CD14-positive monocyte (primary cell): ENCODE results near the gene SLC26A11. TPM values are rescaled to one million over a fixed set of nuclear protein-coding genes. Genes with fewer than 3 reads are reported as not detected.
A peak's percentile ranks its signal among the peaks of the same experiment; 100 is the strongest.

ENCODE experiments used
- DNase-seq, 3 donors: peaks; one replicate each; pipeline ENCODE4 v3.0.0-alpha.2; 2011 to 2022
- H2AFZ ChIP-seq: 2 replicates; pipeline ENCODE4 v1.6.0; 2012; ENCODE audit warnings: mild to moderate bottlenecking, low read depth, low read length, inconsistent platforms; ENCODE audit not compliant: insufficient read depth, poor library complexity, severe bottlenecking
- H3K27ac ChIP-seq, 2 donors: 1 replicate in 1 of 2; 2 replicates in 1 of 2; pipeline ENCODE4 v1.5.1; 2012 to 2013; ENCODE audit warnings: low read length in 2 of 2, control low read depth in 1 of 2, inconsistent platforms in 1 of 2, low read depth in 1 of 2, mild to moderate bottlenecking in 1 of 2
- H3K27me3 ChIP-seq, 2 donors: one replicate each; pipeline versions ENCODE4 v1.6.0 to v1.6.1; 2011 to 2013; ENCODE audit warnings: low read length in 2 of 2; ENCODE audit not compliant: control insufficient read depth in 2 of 2, insufficient read depth in 2 of 2
- H3K36me3 ChIP-seq, 2 donors: replicated peaks in 1 of 2; 1 replicate in 1 of 2; 2 replicates in 1 of 2; pipeline versions ENCODE4 v1.5.1 to v1.6.1; 2012 to 2013; ENCODE audit warnings: low read length in 2 of 2, control low read depth in 1 of 2, inconsistent platforms in 1 of 2, mild to moderate bottlenecking in 1 of 2; ENCODE audit not compliant: insufficient read depth in 2 of 2, control insufficient read depth in 1 of 2
- H3K4me1 ChIP-seq, 2 donors: 1 replicate in 1 of 2; 2 replicates in 1 of 2; pipeline versions ENCODE4 v1.5.1 to v1.6.1; 2012 to 2013; ENCODE audit warnings: low read length in 2 of 2, control low read depth in 1 of 2, inconsistent platforms in 1 of 2, mild to moderate bottlenecking in 1 of 2, moderate library complexity in 1 of 2; ENCODE audit not compliant: insufficient read depth in 2 of 2, control insufficient read depth in 1 of 2
- H3K4me2 ChIP-seq: replicated peaks from 2 replicates; pipeline ENCODE3; 2012; ENCODE audit warnings: low read length, moderate library complexity, mild to moderate bottlenecking; ENCODE audit not compliant: poor library complexity, severe bottlenecking; ENCODE audit errors: extremely low read depth
- H3K4me3 ChIP-seq, 3 experiments: fragments of 200-600 bp in 1 of 3; sonication (generic) in 1 of 3; replicated peaks in 1 of 3; 1 replicate in 2 of 3; 2 replicates in 1 of 3; pipeline ENCODE4 v1.5.1; 2011 to 2013; ENCODE audit warnings: low read length in 3 of 3, mild to moderate bottlenecking in 3 of 3, control low read depth in 2 of 3, low read depth in 2 of 3, inconsistent platforms in 1 of 3, moderate library complexity in 1 of 3
- H3K79me2 ChIP-seq: 2 replicates; pipeline ENCODE4 v1.6.0; 2012; ENCODE audit warnings: mild to moderate bottlenecking, control low read depth, inconsistent platforms, low read length, moderate library complexity; ENCODE audit not compliant: insufficient read depth
- H3K9ac ChIP-seq: 2 replicates; pipeline ENCODE4 v1.6.0; 2017; ENCODE audit warnings: low read length, mild to moderate bottlenecking; ENCODE audit not compliant: insufficient read depth, poor library complexity, severe bottlenecking
- H3K9me3 ChIP-seq, 2 donors: replicated peaks in 1 of 2; 1 replicate in 1 of 2; 2 replicates in 1 of 2; pipeline versions ENCODE4 v1.5.1 to v1.6.1; 2012 to 2013; ENCODE audit warnings: low read length in 2 of 2, control low read depth in 1 of 2; ENCODE audit not compliant: control insufficient read depth in 1 of 2, insufficient read depth in 1 of 2
- H4K20me1 ChIP-seq: 2 replicates; pipeline ENCODE4 v1.6.0; 2012; ENCODE audit warnings: mild to moderate bottlenecking, low read length, control low read depth, moderate library complexity; ENCODE audit not compliant: insufficient read depth
- H3K27ac Mint-ChIP-seq, 7 donors: one replicate each; pipeline ENCODE4 v1.8.0; 2020; ENCODE audit warnings: mild to moderate bottlenecking in 7 of 7, mixed read lengths in 7 of 7, moderate library complexity in 6 of 7, inconsistent platforms in 2 of 7
- H3K27me3 Mint-ChIP-seq, 3 donors: one replicate each; pipeline ENCODE4 v1.8.0; 2021 to 2022; ENCODE audit warnings: low read depth in 3 of 3, mild to moderate bottlenecking in 3 of 3, mixed read lengths in 3 of 3, moderate library complexity in 3 of 3, inconsistent platforms in 1 of 3
- H3K36me3 Mint-ChIP-seq, 2 donors: one replicate each; pipeline ENCODE4 v1.8.0; 2020; ENCODE audit warnings: mixed read lengths in 2 of 2, inconsistent platforms in 1 of 2, mild to moderate bottlenecking in 1 of 2
- H3K4me1 Mint-ChIP-seq: one replicate; pipeline ENCODE4 v1.8.0; 2020; ENCODE audit warnings: mild to moderate bottlenecking, mixed read lengths
- H3K4me3 Mint-ChIP-seq, 2 donors: one replicate each; pipeline ENCODE4 v1.8.0; 2020; ENCODE audit warnings: mild to moderate bottlenecking in 2 of 2, mixed read lengths in 2 of 2, moderate library complexity in 1 of 2
- H3K9me3 Mint-ChIP-seq, 7 donors: one replicate each; pipeline ENCODE4 v1.8.0; 2020 to 2022; ENCODE audit warnings: mixed read lengths in 7 of 7, mild to moderate bottlenecking in 6 of 7, moderate library complexity in 6 of 7, inconsistent platforms in 2 of 7
- WGBS: methylation state at CpG from one replicate; pipeline ENCODE4 v1.1.5; 2013; ENCODE audit warnings: missing lambda C conversion rate; ENCODE audit not compliant: insufficient coverage; 5-methylcytosine and 5-hydroxymethylcytosine counted together
- intact Hi-C, 2 donors: fragments of 100-400 bp; cut with micrococcal nuclease; formaldehyde crosslinking; loops; one replicate each; pipeline versions ENCODE4 v1.15.0 to v1.15.1; 2023
- polyA plus RNA-seq, 3 donors: library from polyadenylated mRNA; depleted of rRNA in 1 of 3; unstranded in 2 of 3; stranded (reverse) in 1 of 3; fragments of 300-500 nt in 2 of 3; fragments of >200 nt in 1 of 3; fragmentation: Illumina TruSeq in 2 of 3; gene quantifications; 1 replicate in 2 of 3; 2 replicates in 1 of 3; pipeline ENCODE4 v1.2.3, GENCODE V29; 2012 to 2021
- TF ChIP-seq, protein P1 (sequence below): fragments of 200-600 bp; IDR thresholded peaks from one replicate; pipeline ENCODE4 v1.8.0; 2022; ENCODE audit warnings: antibody characterized with exemption, mild to moderate bottlenecking

The SLC26A11 gene
- polyA plus RNA-seq, 3 donors: 1.8 to 29.7 (median 2.6) TPM

DNA sequence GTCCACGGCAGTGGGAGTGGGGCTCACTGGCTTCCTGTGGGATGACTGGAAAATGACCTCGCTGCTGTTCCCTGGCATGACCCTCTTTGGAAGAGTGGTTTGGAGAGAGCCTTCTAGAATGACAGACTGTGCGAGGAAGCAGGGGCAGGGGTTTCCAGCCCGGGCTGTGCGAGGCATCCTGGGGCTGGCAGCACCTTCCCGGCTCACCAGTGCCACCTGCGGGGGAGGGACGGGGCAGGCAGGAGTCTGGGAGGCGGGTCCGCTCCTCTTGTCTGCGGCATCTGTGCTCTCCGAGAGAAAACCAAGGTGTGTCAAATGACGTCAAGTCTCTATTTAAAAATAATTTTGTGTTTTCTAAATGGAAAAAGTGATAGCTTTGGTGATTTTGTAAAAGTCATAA lies 32.6 kb downstream of the SLC26A11 start:
- H2AFZ ChIP-seq: no peak overlapping the region
- no peaks in the 10 kb centered on the region for H3K9me3 ChIP-seq
- Mint-ChIP-seq H3K4me3 (no peak overlapping the region), H3K36me3 (peaks cover 0 to 4% of the 10 kb centered on the region in 2 donors), H3K9me3 (peaks cover 0 to 2% (median 0%) of the 10 kb centered on the region in 7 donors), H3K27ac (no peak overlapping the region), H3K27me3 (peaks cover 0 to 15% (median 5%) of the 10 kb centered on the region in 3 donors), H3K4me1 (peaks cover 27% of the 10 kb centered on the region)
- no peak overlapping the region for H3K4me3 ChIP-seq
- intact Hi-C loops: loop anchor here (1.0 to 5.0 kb wide), 4 partner anchors 36 to 61 kb away; no protein-coding TSS in a partner anchor
- no peak overlapping the region for H3K4me2 ChIP-seq
- H3K4me1 ChIP-seq: peaks cover 21 to 22% of the 10 kb centered on the region in 2 donors
- H3K27ac ChIP-seq: no peak overlapping the region
- 26% methylated on average over 8 of the region's 13 CpGs for WGBS
- peaks cover 6% of the 10 kb centered on the region for H4K20me1 ChIP-seq
- no peak overlapping the region for H3K9ac ChIP-seq
- TF ChIP-seq, protein P1, sequence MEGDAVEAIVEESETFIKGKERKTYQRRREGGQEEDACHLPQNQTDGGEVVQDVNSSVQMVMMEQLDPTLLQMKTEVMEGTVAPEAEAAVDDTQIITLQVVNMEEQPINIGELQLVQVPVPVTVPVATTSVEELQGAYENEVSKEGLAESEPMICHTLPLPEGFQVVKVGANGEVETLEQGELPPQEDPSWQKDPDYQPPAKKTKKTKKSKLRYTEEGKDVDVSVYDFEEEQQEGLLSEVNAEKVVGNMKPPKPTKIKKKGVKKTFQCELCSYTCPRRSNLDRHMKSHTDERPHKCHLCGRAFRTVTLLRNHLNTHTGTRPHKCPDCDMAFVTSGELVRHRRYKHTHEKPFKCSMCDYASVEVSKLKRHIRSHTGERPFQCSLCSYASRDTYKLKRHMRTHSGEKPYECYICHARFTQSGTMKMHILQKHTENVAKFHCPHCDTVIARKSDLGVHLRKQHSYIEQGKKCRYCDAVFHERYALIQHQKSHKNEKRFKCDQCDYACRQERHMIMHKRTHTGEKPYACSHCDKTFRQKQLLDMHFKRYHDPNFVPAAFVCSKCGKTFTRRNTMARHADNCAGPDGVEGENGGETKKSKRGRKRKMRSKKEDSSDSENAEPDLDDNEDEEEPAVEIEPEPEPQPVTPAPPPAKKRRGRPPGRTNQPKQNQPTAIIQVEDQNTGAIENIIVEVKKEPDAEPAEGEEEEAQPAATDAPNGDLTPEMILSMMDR: peak; percentile 73
- no peaks in the 10 kb centered on the region for H3K79me2 ChIP-seq
- no peaks in the 10 kb centered on the region for H3K27me3 ChIP-seq
- peak; percentile 43 to 59 (median 58) for DNase-seq
- no peaks in the 10 kb centered on the region for H3K36me3 ChIP-seq

DNA sequence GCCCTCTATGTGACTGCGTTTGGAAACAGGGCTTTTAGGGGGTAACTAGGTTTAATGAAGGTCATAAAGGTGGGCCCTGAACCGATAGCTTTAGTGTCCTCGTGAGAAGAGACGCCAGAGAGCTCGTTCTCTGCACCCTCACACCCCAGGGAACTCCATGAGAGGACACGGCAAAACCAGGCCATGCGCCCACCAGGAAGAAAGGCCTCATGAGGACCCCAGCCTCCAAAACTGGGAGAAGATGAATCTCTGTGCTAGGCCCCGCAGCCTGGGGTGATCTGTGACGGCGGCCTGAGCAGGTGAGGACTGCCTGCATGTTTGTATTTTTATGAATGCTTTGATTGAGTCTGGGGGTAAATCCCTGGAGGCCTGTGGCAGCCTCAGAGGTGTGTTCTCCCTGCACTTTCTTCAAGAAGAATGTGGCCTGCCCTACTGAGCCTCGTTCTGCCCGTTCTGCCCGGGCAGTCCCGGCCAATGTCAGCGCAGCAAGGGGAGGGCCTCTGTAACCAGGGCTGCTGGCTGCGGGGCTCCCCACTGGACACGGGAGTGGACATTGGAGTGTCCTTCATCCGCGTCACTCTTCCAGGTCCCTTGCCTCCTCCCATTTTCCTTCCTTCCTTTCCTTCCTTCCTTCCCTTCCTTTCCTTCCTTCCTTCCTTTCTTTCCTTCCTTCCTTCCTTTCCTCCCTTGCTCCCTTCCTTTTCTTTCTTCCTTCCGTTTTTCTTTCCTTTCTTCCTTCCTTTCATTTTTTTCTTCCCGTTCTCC lies 33.6 kb downstream of the SLC26A11 start:
- Histone ChIP-seq H3K4me2 (peak overlapping the region; percentile 74), H4K20me1 (peaks cover 6% of the 10 kb centered on the region), H3K36me3 (no peaks in the 10 kb centered on the region), H3K79me2 (no peaks in the 10 kb centered on the region), H3K27me3 (no peaks in the 10 kb centered on the region), H3K4me1 (peaks cover 21 to 22% of the 10 kb centered on the region in 2 donors), H2AFZ (no peak overlapping the region), H3K4me3 (peak overlapping the region in 1 of 3 experiments; percentile 65), H3K9ac (no peak overlapping the region), H3K9me3 (no peaks in the 10 kb centered on the region), H3K27ac (peak overlapping the region; percentile 65 to 81)
- no peak overlapping the region for H3K4me3 Mint-ChIP-seq
- peak overlapping the region; percentile 84 to 94 (median 90) for H3K27ac Mint-ChIP-seq
- TF ChIP-seq, protein P1: no peak
- H3K27me3 Mint-ChIP-seq: peaks cover 4 to 19% (median 9%) of the 10 kb centered on the region in 3 donors
- intact Hi-C loops: loop anchor here (1.0 to 5.0 kb wide), 4 partner anchors 37 to 62 kb away; no protein-coding TSS in a partner anchor
- no peaks in the 10 kb centered on the region for H3K9me3 Mint-ChIP-seq
- DNase-seq: no peak
- H3K36me3 Mint-ChIP-seq: peaks cover 0 to 4% of the 10 kb centered on the region in 2 donors
- whole genome bisulfite sequencing: 84% methylated on average over 21 of the region's 21 CpGs
- peaks cover 32% of the 10 kb centered on the region for H3K4me1 Mint-ChIP-seq
